HAP-1 (cell line): ENCODE measurements around the gene HECA.
"Not testable (repeated sequence)": the region's sequence is repeated elsewhere in the genome, so short reads cannot be mapped to it uniquely, and the experiment has no call there.

ENCODE experiments used
- DNase-seq, 2 experiments: peaks; one replicate each; pipeline ENCODE4 v3.0.0-alpha.2; 2016 to 2020; ENCODE audit warnings: low spot score in 2 of 2
- H3K27me3 ChIP-seq: fragments of 250-450 bp; sonication (Bioruptor Pico); 2 replicates; pipeline ENCODE4 v1.5.1; 2020; ENCODE audit warnings: low read depth, mild to moderate bottlenecking, moderate library complexity
- H3K36me3 ChIP-seq: fragments of 250-450 bp; sonication (Bioruptor Pico); replicated peaks from 2 replicates; pipeline ENCODE4 v1.5.1; 2020; ENCODE audit warnings: mild to moderate bottlenecking
- H3K4me1 ChIP-seq: fragments of 250-450 bp; sonication (Bioruptor Pico); 2 replicates; pipeline ENCODE4 v1.5.1; 2020; ENCODE audit warnings: mild to moderate bottlenecking
- H3K4me3 ChIP-seq: fragments of 250-450 bp; sonication (Bioruptor Pico); 2 replicates; pipeline ENCODE4 v1.5.1; 2020; ENCODE audit warnings: mild to moderate bottlenecking, moderate library complexity
- H3K9me3 ChIP-seq: fragments of 250-450 bp; sonication (Bioruptor Pico); 2 replicates; pipeline ENCODE4 v1.5.1; 2020; ENCODE audit warnings: mild to moderate bottlenecking, moderate library complexity
- in situ Hi-C: fragments of 300-500 bp; cut with MboI; formaldehyde crosslinking; loops from 3 replicates; pipeline ENCODE4 v1.14.3; 2020; ENCODE audit warnings: low sequenced_read_pairs, inconsistent platforms, mixed read lengths

The HECA gene

DNA sequence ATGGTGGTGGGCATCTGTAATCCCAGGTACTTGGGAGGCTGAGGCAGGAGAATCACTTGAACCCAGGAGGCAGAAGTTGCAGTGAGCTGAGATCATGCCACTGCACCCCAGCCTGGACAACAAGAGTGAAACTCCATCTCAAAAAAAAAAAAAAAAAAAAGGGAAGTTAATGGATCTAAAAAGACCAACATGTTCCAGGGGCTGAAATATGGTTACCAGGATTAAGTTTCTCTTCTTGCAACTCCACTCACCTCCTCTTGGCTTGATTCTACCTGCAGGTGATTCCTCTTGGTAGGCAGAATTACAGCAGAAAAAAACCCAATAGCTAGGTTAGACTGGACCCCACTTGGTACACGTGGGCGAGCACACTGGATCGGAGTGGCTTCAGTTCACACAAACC is 93.5 kb downstream of the HECA start:
- H3K27me3 ChIP-seq, H3K4me3 ChIP-seq, H3K9me3 ChIP-seq, H3K36me3 ChIP-seq, DNase-seq, in situ Hi-C loops, H3K4me1 ChIP-seq: not testable (repeated sequence)
